Measurements from ENCODE around the gene ABCG4.
"Not testable (repeated sequence)": the region's sequence is repeated elsewhere in the genome, so short reads cannot be mapped to it uniquely, and the experiment has no call there.

DNA sequence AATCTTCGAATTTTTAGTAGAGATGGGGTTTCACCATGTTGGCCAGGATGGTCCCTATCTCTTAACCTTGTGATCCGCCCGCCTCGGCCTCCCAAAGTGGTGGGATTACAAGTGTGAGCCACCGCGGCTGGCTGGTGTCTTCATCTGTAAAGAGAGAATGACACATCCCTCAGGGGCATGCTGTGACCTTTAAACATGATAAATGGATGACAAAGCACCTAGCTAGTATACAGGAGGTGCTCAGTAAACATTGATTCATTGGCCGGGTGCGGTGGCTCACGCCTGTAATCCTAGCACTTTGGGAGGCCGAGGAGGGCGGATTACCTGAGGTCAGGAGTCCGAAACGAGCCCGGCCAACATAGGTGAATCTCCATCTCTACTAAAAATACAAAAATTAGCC is 42.4 kb downstream of the ABCG4 start:
- TF ChIP-seq, protein P1, sequence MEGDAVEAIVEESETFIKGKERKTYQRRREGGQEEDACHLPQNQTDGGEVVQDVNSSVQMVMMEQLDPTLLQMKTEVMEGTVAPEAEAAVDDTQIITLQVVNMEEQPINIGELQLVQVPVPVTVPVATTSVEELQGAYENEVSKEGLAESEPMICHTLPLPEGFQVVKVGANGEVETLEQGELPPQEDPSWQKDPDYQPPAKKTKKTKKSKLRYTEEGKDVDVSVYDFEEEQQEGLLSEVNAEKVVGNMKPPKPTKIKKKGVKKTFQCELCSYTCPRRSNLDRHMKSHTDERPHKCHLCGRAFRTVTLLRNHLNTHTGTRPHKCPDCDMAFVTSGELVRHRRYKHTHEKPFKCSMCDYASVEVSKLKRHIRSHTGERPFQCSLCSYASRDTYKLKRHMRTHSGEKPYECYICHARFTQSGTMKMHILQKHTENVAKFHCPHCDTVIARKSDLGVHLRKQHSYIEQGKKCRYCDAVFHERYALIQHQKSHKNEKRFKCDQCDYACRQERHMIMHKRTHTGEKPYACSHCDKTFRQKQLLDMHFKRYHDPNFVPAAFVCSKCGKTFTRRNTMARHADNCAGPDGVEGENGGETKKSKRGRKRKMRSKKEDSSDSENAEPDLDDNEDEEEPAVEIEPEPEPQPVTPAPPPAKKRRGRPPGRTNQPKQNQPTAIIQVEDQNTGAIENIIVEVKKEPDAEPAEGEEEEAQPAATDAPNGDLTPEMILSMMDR (conservative IDR thresholded peaks at IDR 0.05; ENCODE audit: low read depth in 2 of 2): not testable (repeated sequence)
- TF ChIP-seq EZH2 (IDR thresholded peaks at IDR 0.05; ENCODE audit: low read depth, unreplicated experiment): not testable (repeated sequence)

Data from GM23338 (cell line).